Kidney (tissue), 14 donors: ENCODE measurements around the gene CYP19A1. TPM values are rescaled to one million over a fixed set of nuclear protein-coding genes. Genes with fewer than 3 reads are reported as not detected.

Experiments
- DNase-seq, 5 donors: peaks; one replicate each; pipeline ENCODE4 v3.0.0-alpha.2; 2013 to 2020
- FAIRE-seq: peaks from 2 replicates; lab custom pipeline; 2012; peaks lifted over from hg19 to GRCh38; lab: Jason Lieb, UNC
- H3K27ac ChIP-seq, 2 donors: one replicate each; pipeline ENCODE4 v1.7.0; 2013; ENCODE audit warnings: low read depth in 2 of 2, low read length in 2 of 2, inconsistent platforms in 1 of 2
- H3K27me3 ChIP-seq: one replicate; pipeline ENCODE4 v1.7.1; 2013; ENCODE audit warnings: low read length, inconsistent platforms; ENCODE audit not compliant: control insufficient read depth, insufficient read depth
- H3K36me3 ChIP-seq, 3 donors: one replicate each; pipeline versions ENCODE4 v1.7.0 to v1.7.1; 2013; ENCODE audit warnings: low read length in 3 of 3, control low read depth in 1 of 3, inconsistent platforms in 1 of 3; ENCODE audit not compliant: insufficient read depth in 3 of 3, control insufficient read depth in 2 of 3
- H3K4me1 ChIP-seq, 3 donors: one replicate each; pipeline versions ENCODE4 v1.7.0 to v1.7.1; 2013; ENCODE audit warnings: low read length in 3 of 3, inconsistent platforms in 1 of 3, low read depth in 1 of 3; ENCODE audit not compliant: control insufficient read depth in 2 of 3, insufficient read depth in 2 of 3
- H3K4me3 ChIP-seq, 3 donors: one replicate each; pipeline versions ENCODE4 v1.7.0 to v1.8.1; 2013; ENCODE audit warnings: low read length in 3 of 3, control low read depth in 1 of 3, inconsistent platforms in 1 of 3
- H3K9ac ChIP-seq, 3 donors: one replicate each; pipeline versions ENCODE4 v1.7.0 to v1.7.1; 2013; ENCODE audit warnings: low read length in 3 of 3, control low read depth in 1 of 3, inconsistent platforms in 1 of 3
- H3K9me3 ChIP-seq, 3 donors: one replicate each; pipeline versions ENCODE4 v1.7.0 to v1.7.1; 2013; ENCODE audit warnings: low read length in 3 of 3, control low read depth in 1 of 3, inconsistent platforms in 1 of 3; ENCODE audit not compliant: control insufficient read depth in 2 of 3, insufficient read depth in 1 of 3
- CTCF ChIP-seq: IDR thresholded peaks from 3 replicates; pipeline ENCODE4 v1.5.1; 2012; ENCODE audit warnings: mild to moderate bottlenecking, moderate library complexity, borderline replicate concordance; ENCODE audit not compliant: insufficient read depth; ENCODE audit errors: extremely low read depth
- intact Hi-C: fragments of 100-400 bp; cut with DNase I; formaldehyde crosslinking; loops from one replicate; pipeline ENCODE4 v1.11.1; 2022
- polyA plus RNA-seq: library from polyadenylated mRNA; stranded (reverse); fragments of 350-450 nt; fragmentation: Illumina TruSeq; extraction: RNeasy Lipid Tissue Mini Kit (QIAGEN cat#74804); gene quantifications from one replicate; pipeline ENCODE4 v1.2.3, GENCODE V29; 2014; ENCODE audit warnings: low read depth, low replicate concordance; ENCODE audit not compliant: insufficient read depth
- total RNA-seq: library from RNA; stranded (reverse); fragmentation: NEBNext Ultra II Directional; extraction: Animal tissue kit (Norgen Biotek cat#: 25700); gene quantifications from one replicate; pipeline ENCODE4 v1.2.1, GENCODE V29; 2021
- donor health status: control.
- donor health status: control.
- donor health status: control.
- donor health status: control.
- donor health status: control.
- donor health status: DM: yes; HTN: yes; CAD: no.
- donor health status: Normal renal cell carcinoma (clear cell type).

Gene CYP19A1
- total and polyA plus RNA-seq, 2 donors from 2014 or later: 0.50 TPM; not detected in 1

GRCh38 chr15:51170882-51171633 is 167.3 kb downstream of the CYP19A1 start:
- DNase-seq (no peak), FAIRE-seq (no peak)
- Histone ChIP-seq H3K27ac (no peak overlapping the region), H3K9me3 (no peaks in the 10 kb centered on the region), H3K4me3 (no peak overlapping the region), H3K27me3 (no peaks in the 10 kb centered on the region), H3K9ac (no peak overlapping the region), H3K36me3 (no peaks in the 10 kb centered on the region), H3K4me1 (no peaks in the 10 kb centered on the region)
- intact Hi-C loops: no loop called here
- TF ChIP-seq CTCF: no peak

GRCh38 chr15:51168700-51169099 is 169.7 kb downstream of the CYP19A1 start:
- H3K27ac ChIP-seq: no peak overlapping the region
- DNase-seq: no peak
- intact Hi-C loops: loop anchor here (10.0 kb wide), 1 partner anchor 226 kb away; no protein-coding TSS in a partner anchor
- H3K4me3 ChIP-seq: no peak overlapping the region
- no peak overlapping the region for H3K9ac ChIP-seq
- H3K36me3 ChIP-seq: no peaks in the 10 kb centered on the region
- H3K4me1 ChIP-seq: no peaks in the 10 kb centered on the region
- H3K27me3 ChIP-seq: no peaks in the 10 kb centered on the region
- no peak for TF ChIP-seq CTCF
- H3K9me3 ChIP-seq: no peaks in the 10 kb centered on the region
- FAIRE-seq: no peak

- Histone ChIP-seq H3K36me3 (no peaks in the 10 kb centered on the region), H3K4me1 (no peaks in the 10 kb centered on the region), H3K4me3 (no peak overlapping the region), H3K27ac (no peak overlapping the region), H3K9me3 (no peaks in the 10 kb centered on the region), H3K9ac (no peak overlapping the region), H3K27me3 (no peaks in the 10 kb centered on the region)
- no peak for DNase-seq
- no peak for FAIRE-seq
- intact Hi-C loops: loop anchor here (10.0 kb wide), 1 partner anchor 231 kb away; no protein-coding TSS in a partner anchor
- TF ChIP-seq CTCF: no peak
Measured at GRCh38 chr15:51163843-51164242, 174.6 kb downstream of the CYP19A1 start.
